Measurements from ENCODE around the gene ARF3. TPM values are rescaled to one million over a fixed set of nuclear protein-coding genes. Genes with fewer than 3 reads are reported as not detected.

ARF3 gene
- total RNA-seq, 1 experiment from 2014 or later, result 166 TPM

DNA sequence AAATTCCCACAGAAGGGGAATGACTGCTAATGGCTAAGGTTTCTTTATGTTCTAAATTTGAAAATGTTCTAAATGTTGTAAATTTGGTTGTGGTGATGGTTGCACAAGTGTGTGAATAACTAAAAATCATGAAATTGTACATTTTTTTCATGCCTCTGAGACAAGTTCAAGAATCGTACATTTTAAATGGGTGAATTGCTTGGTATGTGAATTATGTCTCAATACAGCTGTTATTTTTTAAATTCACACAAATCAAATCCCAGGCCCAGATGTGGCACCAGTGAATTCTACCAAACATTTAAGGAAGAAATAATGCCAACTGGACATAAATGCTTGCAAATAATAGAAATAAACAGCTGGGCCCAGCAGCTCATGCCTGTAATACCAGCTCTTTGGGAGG lies 63.0 kb downstream of the ARF3 start:
- Histone ChIP-seq H3K9me3 (ENCODE audit: control insufficient read depth in 1 of 2, insufficient read depth in 1 of 2, low read depth in 1 of 2, low read length in 2 of 2) (no peaks in the 10 kb centered on the region), H3K36me3 (ENCODE audit: control insufficient read depth in 1 of 2, insufficient read depth in 2 of 2, low read length in 2 of 2) (no peaks in the 10 kb centered on the region), H2AFZ (ENCODE audit: low read depth, low read length, poor library complexity, severe bottlenecking) (no peak overlapping the region), H3K9ac (ENCODE audit: low read length) (no peak overlapping the region), H3K27ac (ENCODE audit: low read depth, low read length) (no peak overlapping the region), H3K4me1 (ENCODE audit: control insufficient read depth in 1 of 2, insufficient read depth in 2 of 2, low read length in 2 of 2) (peaks cover 0 to 6% of the 10 kb centered on the region in 2 experiments; a peak in 1 of 4 replicates), H3K4me2 (ENCODE audit: low read length) (no peak overlapping the region), H3K9me2 (ENCODE audit: insufficient read depth) (no peaks in the 10 kb centered on the region), H4K20me1 (ENCODE audit: insufficient read depth) (no peaks in the 10 kb centered on the region), H3K79me2 (ENCODE audit: insufficient read depth, low read length) (no peaks in the 10 kb centered on the region), H3K27me3 (ENCODE audit: insufficient read depth, low read length) (peaks cover 3% of the 10 kb centered on the region; the same call in 1 of the 2 replicates), H3K4me3 (replicated peaks in 1 of 2; ENCODE audit: low read depth in 1 of 2, low read length in 2 of 2) (no peak overlapping the region)
- DNase-seq (ENCODE audit: low read depth, low spot score) (no peak), ATAC-seq (no peak)
- no TSS peak for BruUV-seq (replicated peaks)
- TF ChIP-seq RAD21 (IDR thresholded peaks at IDR 0.05; ENCODE audit: low read depth), result no peak
- TF ChIP-seq POLR2AphosphoS5 (IDR thresholded peaks at IDR 0.05; ENCODE audit: low read depth, low read length), result no peak
- no peak for TF ChIP-seq EZH2phosphoT487 (IDR thresholded peaks at IDR 0.05; ENCODE audit: borderline replicate concordance)
- no peak for TF ChIP-seq SIN3A (IDR thresholded peaks at IDR 0.05; ENCODE audit: low read depth)
- TF ChIP-seq ELF1 (IDR thresholded peaks at IDR 0.05; ENCODE audit: borderline replicate concordance, low read depth), result no peak
- no peak for TF ChIP-seq EGR1 (IDR thresholded peaks at IDR 0.05; ENCODE audit: low read depth)
- no peak for TF ChIP-seq ZFX (IDR thresholded peaks at IDR 0.05)
- no peak for TF ChIP-seq CBX3 (IDR thresholded peaks at IDR 0.05; ENCODE audit: low read depth)
- no peak for TF ChIP-seq SRF (IDR thresholded peaks at IDR 0.05; ENCODE audit: low read depth)
- no peak for TF ChIP-seq TCF7L2 (IDR thresholded peaks at IDR 0.05; ENCODE audit: borderline replicate concordance, extremely low read depth, insufficient read depth, insufficient read length)
- TF ChIP-seq ZNF274 (IDR thresholded peaks at IDR 0.05; ENCODE audit: low read depth, low read length), result no peak
- TF ChIP-seq FOSL1 (IDR thresholded peaks at IDR 0.05; ENCODE audit: low read depth), result no peak
- no peak for TF ChIP-seq ZBTB33 (IDR thresholded peaks at IDR 0.05; ENCODE audit: extremely low read depth, insufficient replicate concordance, low read length)
- ChIA-PET CTCF (interaction anchor here (0.8 kb wide), 1 partner anchor 41 kb away, joined by 3 read pairs; no protein-coding TSS in a partner anchor), POLR2A (no interaction called here), RAD21 (ENCODE audit: low non-redundant PET in 1 of 2, low total read pairs in 2 of 2, uncharacterized antibody in 2 of 2, unreplicated experiment in 2 of 2) (no interaction called here)
- intact Hi-C loops (cut with micrococcal nuclease), result no loop called here

All from HCT116 (cell line).